ENCODE results near the gene SLC25A53. TPM values are rescaled to one million over a fixed set of nuclear protein-coding genes. Genes with fewer than 3 reads are reported as not detected.

Gene SLC25A53
- total and polyA plus RNA-seq, 2 of the 13 experiments (the other 11 are each of a cell fraction or from before 2014, with no cell fraction given), result 3.4 to 4.5 TPM

DNA sequence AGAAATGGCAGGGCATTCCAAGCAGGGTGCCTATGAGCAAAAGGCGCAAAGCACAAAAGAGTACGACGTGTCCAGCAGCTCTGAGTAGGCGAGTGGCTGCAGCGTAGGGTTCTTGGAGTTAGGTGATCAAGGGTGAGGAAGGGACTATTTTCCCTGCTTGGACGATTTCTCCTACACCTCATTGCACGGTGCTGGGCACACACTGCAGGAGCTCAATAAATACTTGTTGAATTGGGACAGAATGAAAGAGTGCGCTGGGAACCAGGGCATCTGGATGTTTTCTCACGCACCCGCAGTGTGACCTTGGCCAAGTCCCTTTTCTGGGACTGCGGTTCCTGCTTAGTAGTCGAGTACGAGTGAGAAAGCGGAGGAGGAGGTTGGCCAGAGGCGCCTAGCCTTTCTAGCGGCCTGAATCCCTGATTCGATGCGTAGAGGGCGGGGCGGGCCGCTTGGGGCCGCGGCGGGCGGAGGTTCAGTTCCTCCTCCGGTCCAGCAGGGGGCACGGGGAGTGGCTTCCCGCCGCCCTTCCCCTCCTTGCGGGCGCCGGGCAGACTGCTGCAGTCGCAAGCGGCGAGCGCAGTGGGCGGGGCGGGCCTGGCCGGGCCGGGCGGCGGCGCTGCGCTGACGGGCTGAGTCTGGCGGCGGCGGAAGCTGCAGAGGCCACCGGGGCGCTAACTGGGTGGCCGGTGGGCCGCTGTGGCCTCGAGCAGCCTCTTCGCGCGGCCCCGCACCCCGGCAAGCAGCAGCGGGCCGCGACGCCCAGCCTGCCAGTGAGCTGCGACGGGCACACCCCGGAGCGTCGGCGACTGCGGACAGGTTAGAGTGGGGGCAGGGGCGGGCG, 9.3 kb upstream of the SLC25A53 start, which contains the start of gene FAM199X (continued):
- TF ChIP-seq ZNF281 (CRISPR knock-in tag; IDR thresholded peaks at IDR 0.05; ENCODE audit: borderline replicate concordance) (no peak), PHF5A (CRISPR knock-in tag; IDR thresholded peaks at IDR 0.05; ENCODE audit: low read depth, unreplicated experiment) (peak; percentile 30), ZSCAN30 (CRISPR knock-in tag; IDR thresholded peaks at IDR 0.05) (no peak), ISX (CRISPR knock-in tag; conservative IDR thresholded peaks at IDR 0.05) (no peak), THAP11 (CRISPR knock-in tag; IDR thresholded peaks at IDR 0.05) (peak; percentile 62; the same call in 1 of the 2 replicates), SNRNP70 (IDR thresholded peaks at IDR 0.05; ENCODE audit: low read depth, low read length) (no peak), MTA1 (CRISPR knock-in tag; IDR thresholded peaks at IDR 0.05; ENCODE audit: borderline replicate concordance) (no peak), NKX3-1 (CRISPR knock-in tag; IDR thresholded peaks at IDR 0.05) (no peak), ZNF574 (CRISPR knock-in tag; IDR thresholded peaks at IDR 0.05) (peak; percentile 98), RARG (CRISPR knock-in tag; IDR thresholded peaks at IDR 0.05; ENCODE audit: low read depth) (no peak), ONECUT2 (CRISPR knock-in tag; IDR thresholded peaks at IDR 0.05) (no peak), CHCHD3 (CRISPR knock-in tag; IDR thresholded peaks at IDR 0.05) (no peak), NR0B2 (CRISPR knock-in tag; IDR thresholded peaks at IDR 0.05) (no peak), TRIM22 (IDR thresholded peaks at IDR 0.05) (no peak), ZGPAT (CRISPR knock-in tag; IDR thresholded peaks at IDR 0.05) (peak; percentile 48)
- TF ChIP-seq, protein P1, sequence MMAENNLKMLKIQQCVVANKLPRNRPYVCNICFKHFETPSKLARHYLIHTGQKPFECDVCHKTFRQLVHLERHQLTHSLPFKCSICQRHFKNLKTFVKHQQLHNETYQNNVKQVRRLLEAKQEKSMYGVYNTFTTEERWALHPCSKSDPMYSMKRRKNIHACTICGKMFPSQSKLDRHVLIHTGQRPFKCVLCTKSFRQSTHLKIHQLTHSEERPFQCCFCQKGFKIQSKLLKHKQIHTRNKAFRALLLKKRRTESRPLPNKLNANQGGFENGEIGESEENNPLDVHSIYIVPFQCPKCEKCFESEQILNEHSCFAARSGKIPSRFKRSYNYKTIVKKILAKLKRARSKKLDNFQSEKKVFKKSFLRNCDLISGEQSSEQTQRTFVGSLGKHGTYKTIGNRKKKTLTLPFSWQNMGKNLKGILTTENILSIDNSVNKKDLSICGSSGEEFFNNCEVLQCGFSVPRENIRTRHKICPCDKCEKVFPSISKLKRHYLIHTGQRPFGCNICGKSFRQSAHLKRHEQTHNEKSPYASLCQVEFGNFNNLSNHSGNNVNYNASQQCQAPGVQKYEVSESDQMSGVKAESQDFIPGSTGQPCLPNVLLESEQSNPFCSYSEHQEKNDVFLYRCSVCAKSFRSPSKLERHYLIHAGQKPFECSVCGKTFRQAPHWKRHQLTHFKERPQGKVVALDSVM (CRISPR knock-in tag; IDR thresholded peaks at IDR 0.05), result no peak
- TF ChIP-seq, protein P2, sequence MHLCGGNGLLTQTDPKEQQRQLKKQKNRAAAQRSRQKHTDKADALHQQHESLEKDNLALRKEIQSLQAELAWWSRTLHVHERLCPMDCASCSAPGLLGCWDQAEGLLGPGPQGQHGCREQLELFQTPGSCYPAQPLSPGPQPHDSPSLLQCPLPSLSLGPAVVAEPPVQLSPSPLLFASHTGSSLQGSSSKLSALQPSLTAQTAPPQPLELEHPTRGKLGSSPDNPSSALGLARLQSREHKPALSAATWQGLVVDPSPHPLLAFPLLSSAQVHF (CRISPR knock-in tag; IDR thresholded peaks at IDR 0.05), result no peak
